GM19468 (cell line): ENCODE results near the gene HOXA5.

ENCODE experiments used
- ATAC-seq: cut with Tn5 transposase; IDR thresholded peaks from one replicate; pipeline ENCODE4 v1.9.1; 2021; ENCODE audit warnings: mild to moderate bottlenecking, moderate library complexity, moderate number of reproducible peaks; ENCODE audit not compliant: unreplicated experiment; ENCODE audit errors: extremely low read depth

HOXA5 gene

DNA sequence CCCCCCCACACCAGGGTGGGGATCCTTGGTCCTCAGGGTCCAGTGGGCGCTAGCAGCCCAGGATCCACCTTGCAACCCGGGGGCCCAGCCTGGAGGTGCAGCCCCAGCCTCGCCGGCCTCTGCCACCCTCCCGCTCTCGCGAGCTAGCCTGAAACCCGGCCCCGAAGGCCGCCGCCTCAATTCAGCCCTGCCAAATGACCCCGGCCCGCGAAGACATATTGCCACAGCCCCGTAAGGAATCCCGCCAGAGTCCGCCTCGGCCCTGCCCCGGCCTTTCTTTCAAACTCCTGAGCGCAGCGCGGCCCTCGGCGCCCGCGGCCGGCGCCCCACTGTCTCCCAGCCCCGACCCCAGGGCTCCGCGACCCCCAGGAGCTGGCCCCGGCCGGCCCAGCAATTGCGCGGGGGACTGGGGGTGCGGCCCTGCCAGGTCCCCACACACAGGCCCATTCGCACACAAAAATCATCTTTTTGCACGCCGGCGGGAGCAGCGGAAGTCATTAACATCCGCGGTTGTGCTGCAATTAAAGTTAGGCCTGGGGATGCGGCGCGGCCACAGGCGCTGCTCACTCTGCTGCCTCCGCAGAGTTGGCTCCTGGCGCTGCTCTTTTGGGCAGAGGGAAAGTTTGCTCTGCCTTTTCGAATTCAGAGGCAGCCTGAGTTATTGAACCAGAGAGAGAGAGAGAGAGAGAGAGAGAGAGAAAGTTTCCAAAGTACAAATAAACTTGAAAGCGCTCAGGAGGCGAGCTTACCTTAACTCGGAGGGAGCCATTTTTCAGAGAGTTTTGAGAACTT is 4.0 kb downstream of the HOXA5 start:
- no peak for ATAC-seq

DNA sequence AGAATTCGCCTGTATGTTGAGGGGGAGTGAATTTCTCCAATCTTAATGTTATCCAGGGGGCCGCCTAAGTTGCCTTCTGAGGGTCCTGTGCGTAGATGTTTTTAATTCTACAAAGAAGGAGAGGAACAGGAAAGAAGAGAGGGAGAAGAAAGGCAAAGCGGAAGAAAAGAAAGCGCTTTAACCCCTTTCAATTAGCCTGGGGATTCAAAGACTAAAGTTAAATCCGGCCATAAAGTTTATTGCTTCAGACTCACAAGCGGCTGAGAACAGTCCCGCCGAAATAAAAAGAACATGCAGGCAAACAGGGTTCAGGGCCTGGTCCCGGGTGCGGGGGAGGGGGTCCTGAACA is 4.5 kb downstream of the HOXA5 start:
- ATAC-seq: no peak

DNA sequence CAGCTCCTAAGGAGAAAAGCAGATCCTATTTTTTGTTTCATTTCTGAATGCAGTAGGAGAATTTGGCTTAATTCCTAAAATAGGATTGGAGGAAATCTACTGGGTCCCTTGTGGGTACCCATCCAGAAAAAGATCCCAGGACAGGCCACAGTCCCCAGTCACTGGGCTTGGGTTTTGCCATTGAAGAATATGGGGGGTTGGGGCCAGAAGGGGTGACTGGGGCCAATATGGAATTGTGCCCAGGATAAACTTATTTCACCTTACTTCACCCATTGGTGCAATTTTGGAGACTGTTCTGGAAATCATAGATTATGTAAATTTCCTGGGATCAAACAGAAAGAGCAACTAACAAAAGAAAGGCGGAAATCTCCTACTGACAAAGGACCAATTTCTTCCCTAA is 5.0 kb downstream of the HOXA5 start:
- ATAC-seq: no peak

DNA sequence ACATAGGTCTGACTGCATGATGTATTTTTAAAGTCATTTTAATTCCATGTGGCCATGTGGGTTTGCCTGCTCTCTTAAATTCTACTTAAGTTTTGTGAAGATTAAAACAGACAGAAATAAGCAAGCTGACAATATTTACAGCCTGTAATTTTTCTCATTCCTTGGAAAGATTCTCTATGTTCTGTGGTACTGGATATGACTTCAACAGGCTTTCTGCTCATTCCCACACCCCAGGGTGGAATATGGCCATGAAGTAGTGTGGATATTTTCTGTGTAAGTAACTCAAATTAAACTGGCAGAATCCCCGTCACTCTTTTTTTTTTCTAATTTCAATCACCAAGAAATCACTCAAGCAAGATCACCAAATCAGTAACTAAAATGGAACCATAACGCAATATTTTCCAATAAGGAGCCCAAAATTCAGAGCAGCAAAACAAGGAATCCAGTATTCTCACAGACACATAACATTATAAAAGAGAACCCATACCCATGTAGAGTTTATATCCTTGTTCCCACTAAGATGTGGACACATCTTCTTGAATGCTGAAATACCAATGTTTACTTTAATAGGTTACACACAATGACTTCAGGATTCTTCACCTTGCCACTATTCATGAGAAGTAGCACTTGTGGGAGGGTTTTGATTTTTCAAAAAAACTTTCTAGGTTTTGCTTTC is 5.7 kb downstream of the HOXA5 start:
- ATAC-seq: no peak

- no peak for ATAC-seq
Observed at GRCh38 chr7:27134392-27134791, 9.1 kb downstream of the HOXA5 start.

- no peak for ATAC-seq
Observed at GRCh38 chr7:27133409-27134231, 9.9 kb downstream of the HOXA5 start.

DNA sequence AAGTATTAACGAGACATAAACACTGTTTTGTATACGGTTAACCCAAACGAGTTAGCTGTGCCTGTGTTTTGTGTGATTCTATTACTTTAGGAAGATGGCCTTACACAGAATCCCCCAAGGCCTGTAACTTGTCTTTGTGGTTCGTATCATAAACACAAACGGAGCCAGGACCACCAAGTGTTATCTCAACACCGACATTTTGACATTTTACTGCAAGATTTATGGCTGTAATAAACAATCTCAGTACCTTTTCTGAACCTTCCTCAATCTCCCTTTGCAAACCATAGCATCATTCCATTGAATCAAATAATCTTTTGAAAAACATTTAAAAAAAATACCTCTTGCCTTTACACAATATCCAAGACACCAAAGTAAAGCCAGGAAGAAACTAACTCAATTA is 10.5 kb downstream of the HOXA5 start:
- ATAC-seq: no peak

GRCh38 chr7:27132214-27132613 is 11.3 kb downstream of the HOXA5 start:
- no peak for ATAC-seq

GRCh38 chr7:27131390-27131819 is 12.1 kb downstream of the HOXA5 start:
- no peak for ATAC-seq

GRCh38 chr7:27130540-27131389 is 12.7 kb downstream of the HOXA5 start, which contains the start of gene HOXA4:
TSS of gene HOXA4 (minus strand) at chr7:27130757. CDS start at chr7:27130733, 24 bp downstream.
- ATAC-seq: no peak

DNA sequence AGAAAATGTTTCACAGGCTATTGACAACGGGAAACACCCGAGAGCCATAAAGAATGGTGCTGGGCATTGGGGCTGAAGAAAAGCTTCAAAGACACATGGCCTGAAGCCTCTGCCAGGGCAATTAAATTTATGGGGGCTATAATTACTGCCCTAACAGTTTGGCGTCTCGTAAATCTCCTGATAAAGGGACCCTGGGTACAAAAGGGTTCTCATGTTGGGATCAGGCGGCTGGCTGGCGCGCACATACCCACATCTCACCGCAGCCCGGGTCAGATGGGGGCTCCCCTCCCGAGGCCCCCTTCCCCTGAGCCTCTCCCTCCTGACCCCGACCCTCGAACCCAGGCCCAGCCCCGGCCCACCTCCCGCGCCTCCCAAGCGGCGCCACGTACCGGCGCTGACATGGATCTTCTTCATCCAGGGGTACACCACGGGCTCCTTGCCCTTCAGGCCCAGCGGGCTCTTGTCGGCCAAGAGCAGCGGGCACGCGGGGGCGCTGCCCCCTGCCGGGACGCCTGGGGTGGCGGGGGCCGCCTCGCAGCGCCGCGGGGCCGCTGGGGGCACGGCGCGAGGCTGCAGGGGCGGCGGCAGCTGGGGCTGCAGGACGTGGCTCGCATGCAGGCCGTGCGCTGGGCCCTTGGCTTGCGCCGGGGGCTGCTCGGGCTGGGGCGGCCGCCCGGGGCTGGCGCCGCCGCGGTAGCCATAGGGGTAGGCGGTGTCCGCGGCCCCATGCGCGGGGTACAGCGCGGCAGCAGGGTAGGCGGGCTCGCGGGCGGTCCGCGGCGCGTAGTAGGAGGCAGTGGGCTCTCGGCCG is 13.5 kb downstream of the HOXA5 start:
- no peak for ATAC-seq

GRCh38 chr7:27128776-27129728 is 14.4 kb downstream of the HOXA5 start:
- ATAC-seq: no peak

DNA sequence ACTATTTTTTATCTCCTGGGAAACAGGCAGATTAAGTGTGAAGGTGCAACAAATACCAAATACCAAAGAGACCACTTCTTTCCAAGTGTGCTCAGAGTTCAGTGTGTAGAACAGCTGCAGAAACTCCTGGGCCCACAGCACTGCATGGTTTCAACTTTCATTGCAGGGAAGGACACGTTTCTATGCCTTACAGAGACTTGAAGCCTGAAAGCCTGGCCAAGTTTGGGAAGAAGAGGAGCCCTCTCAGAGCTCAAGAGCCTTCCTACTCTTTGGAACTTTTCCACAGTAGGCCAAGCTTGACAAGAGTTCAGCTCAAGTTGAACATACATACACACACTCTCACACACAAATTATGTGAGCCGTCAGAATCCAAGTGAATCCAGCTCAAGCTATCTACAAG is 15.4 kb downstream of the HOXA5 start:
- ATAC-seq: no peak

- ATAC-seq: no peak
Observed at GRCh38 chr7:27126596-27127327, 16.7 kb downstream of the HOXA5 start.

DNA sequence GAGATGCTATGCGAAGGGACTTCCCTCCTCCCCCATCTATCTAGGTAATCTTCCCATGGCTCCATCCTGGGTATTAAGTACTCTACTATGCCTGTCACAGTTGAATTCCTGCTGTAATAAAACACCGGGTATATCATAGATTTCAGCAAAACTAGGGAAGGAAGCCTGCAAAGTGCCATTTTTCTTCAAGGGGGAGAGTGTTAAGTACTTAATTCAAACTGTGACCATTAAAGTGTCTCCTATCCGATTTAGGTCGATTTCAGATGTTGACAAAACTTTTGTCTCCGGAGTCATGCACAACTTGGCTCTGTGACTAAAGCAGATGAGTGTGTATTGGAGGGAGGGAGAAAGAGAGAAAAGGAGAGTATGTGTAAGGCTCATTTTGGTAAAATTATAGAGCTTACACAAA is 17.5 kb downstream of the HOXA5 start:
- no peak for ATAC-seq

DNA sequence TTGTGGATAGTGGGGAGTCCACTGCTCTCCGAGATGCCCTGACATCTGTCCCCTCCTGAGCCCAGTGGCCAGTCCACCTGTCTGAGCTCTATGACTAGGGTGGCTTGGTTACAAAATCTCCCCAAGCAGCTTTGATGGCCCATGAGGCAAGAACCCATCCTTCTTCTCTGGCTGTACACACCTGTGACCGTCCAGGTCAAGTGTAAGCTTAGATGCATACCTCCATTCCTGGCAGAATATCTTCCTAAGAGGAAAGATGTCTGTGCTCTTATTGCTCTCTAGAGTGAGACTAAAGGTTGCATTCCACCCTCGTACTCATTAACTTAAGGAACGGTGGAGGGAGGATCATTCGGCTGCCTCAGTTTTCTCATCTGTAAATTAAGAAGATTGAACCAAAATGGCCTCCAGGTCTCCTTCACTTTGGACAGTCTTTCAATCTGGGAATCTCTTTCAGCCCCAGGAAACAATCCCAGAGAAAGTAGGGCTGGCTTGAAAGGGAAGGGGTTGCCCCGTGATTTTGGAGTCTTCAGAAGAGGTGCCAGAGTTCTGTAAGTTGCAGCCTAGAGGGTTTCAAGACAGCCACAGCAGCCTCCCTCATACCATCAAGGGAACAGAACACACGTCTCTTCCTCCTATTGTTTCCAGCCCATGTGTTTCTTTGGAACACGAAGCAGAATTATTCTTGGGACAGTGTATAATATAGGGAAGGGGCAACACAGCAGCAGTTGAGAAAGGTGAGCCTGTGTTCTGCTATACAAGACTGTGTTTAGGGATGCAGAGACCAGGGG is 18.4 kb downstream of the HOXA5 start:
- no peak for ATAC-seq
